GM19438 (cell line): ENCODE data around the gene ISL1.

Experiments
- ATAC-seq: cut with Tn5 transposase; IDR thresholded peaks from one replicate; pipeline ENCODE4 v1.9.1; 2021; ENCODE audit warnings: low read depth; ENCODE audit not compliant: unreplicated experiment

The ISL1 gene

GRCh38 chr5:51386916-51387883, 4.0 kb downstream of the ISL1 start:
- ATAC-seq, result no peak

- no peak for ATAC-seq
These were observed 4.6 kb downstream of the ISL1 start for GRCh38 chr5:51387884-51388275.

GRCh38 chr5:51388488-51389287, 5.4 kb downstream of the ISL1 start:
- no peak for ATAC-seq

DNA sequence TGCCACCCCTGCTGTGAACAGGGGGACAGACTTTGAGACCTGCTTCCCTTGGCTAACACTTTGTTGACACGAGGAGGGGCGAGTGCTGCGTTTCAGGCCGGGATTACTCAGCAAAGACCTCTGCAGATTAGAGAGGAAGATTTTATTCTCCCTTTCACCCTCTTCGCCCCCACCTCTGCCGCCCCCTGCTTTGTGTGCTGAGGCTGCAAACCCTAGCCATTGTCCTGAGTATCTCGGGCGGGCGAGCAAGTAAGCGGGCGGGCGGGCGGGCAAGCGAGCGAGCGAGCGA, 6.0 kb downstream of the ISL1 start:
- no peak for ATAC-seq

GRCh38 chr5:51389577-51390463, 6.6 kb downstream of the ISL1 start:
- ATAC-seq, result no peak

DNA sequence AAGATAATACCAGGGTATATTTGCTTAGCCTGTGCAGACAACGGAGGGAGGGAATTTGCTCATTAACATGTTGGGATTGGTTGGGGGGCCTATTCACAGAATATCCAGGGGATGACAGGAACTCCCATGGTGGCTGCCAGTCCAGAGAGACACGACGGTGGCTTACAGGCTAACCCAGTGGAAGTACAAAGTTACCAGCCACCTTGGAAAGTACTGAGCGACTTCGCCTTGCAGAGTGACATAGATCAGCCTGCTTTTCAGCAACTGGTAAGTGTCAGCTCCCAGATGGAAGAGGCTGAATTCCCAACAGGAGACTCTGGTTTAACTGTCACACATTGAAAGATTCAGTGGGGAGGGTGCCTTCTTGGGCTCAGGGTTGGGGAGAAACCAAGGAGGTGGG, 7.9 kb downstream of the ISL1 start:
- no peak for ATAC-seq

DNA sequence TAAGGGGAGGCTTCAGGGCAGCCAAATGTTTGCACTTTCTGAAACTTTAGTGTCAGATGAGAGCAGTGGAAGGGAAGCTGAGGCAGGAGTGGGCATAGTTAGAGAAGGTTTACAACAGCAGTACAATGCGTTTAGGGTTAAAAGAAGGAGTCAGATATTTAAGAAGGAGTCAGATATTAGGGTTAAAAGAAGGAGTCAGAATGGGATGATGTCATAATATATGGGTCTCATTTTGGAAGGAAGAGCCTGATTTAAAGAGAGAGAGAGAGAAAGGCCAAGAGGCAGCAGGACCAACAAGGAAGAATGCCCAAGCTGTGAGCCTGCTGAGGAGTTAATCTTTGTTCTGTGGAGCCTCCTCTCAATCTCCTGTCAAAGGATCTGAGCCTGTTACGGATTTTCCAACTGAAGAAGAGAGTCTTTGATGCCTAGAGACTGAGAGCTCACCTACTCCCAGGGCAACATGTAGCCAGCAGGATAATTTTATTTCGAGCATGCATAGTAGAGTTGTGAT, 9.5 kb downstream of the ISL1 start:
- ATAC-seq, result no peak

DNA sequence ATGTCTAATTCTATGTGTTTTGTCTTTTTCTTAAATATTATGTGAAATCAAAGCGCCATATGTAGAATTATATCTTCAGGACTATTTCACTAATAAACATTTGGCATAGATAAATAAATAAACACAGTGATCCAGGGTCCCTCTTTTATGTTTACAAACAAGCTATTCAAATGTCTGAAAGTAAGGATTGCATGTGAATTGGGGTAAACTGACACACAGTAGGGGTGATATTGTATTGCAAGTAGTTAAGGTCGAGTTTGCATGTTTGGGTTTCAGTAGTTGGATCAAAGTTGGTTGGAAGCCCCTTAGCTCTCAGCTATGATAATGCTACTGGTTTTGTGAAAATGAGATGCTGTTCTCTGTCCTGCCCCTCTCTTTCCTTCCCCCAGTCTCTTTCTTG, 11.4 kb downstream of the ISL1 start:
- no peak for ATAC-seq

DNA sequence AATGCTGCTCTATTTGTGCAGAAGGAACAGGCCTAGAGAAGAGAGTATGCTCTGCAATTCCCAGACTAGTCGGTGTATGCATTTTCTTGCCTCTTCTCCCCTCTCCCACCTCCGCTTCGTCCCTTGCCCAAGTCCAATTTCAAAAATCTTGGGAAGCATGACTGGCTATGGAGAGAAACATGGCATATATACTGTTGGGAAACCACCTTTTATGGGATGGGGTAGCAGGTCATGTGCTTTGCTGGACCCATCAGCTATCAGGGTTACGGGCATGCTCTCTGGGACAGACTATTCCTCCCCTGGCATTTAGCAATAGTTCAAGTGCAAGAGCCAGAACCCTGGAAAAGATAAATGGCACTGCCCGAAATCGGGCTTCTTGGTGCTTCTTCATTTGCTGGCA, 12.0 kb downstream of the ISL1 start:
- ATAC-seq, result no peak

DNA sequence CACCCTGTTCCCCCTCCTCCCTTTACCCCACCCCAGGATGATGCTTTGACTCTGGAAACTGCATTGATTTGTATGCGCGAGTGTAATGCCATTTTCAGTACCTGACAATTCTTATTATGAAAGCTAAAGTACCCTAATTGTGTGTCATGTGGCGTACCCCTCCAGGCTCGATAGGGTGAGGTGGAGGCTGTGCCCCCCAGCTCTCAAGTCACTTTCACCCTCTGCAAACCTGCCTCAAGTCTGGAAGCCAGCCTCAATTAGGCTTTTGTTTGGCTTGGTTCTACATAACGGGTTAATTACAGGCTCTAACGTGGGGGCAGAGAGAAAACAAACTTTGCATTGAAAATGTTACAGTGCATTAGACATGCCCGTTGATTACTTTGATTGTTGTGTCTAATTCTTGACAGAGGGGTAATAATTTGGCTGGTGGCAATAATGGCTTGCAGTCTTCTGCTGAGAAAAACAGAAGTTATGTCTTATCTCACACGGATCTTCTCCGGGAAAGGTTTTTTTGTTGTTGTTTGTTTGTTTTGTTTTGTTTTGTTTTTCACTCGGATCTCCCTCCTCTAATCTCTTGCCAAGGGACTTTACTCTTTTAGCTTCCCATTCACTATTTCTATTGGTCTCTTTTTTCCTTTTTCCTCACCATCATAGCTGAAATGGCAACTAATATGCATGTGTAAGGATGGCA, 12.6 kb downstream of the ISL1 start:
- no peak for ATAC-seq

GRCh38 chr5:51396797-51397196, 13.5 kb downstream of the ISL1 start:
- ATAC-seq, result no peak

GRCh38 chr5:51397996-51398395, 14.7 kb downstream of the ISL1 start:
- ATAC-seq, result no peak

- ATAC-seq, result no peak
These were observed 15.8 kb downstream of the ISL1 start for GRCh38 chr5:51398875-51399642.

GRCh38 chr5:51399643-51400006, 16.4 kb downstream of the ISL1 start:
- no peak for ATAC-seq

- ATAC-seq, result no peak
These were observed 21.0 kb downstream of the ISL1 start for GRCh38 chr5:51404255-51404654.

DNA sequence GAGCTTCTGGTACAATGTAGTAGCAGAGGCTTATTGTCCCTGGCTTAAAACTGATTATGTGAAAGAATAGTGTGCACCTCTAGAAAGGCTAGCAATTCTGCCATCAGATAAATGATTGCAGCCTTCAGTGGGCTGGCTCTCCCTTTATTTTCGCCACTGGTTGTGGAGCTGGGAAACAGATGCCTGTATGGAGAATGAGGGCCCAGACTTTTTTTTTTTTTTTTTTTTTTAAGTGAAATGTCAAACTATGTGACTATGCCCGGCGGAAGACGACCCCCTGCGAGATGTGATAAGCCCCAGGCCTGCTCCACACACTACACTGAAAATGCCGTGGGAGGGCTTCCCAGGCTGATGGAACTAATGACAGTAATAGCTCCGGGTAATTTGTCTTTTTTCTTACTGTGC, 28.7 kb downstream of the ISL1 start:
- ATAC-seq, result no peak

- no peak for ATAC-seq
These were observed 31.3 kb downstream of the ISL1 start for GRCh38 chr5:51414516-51414915.

DNA sequence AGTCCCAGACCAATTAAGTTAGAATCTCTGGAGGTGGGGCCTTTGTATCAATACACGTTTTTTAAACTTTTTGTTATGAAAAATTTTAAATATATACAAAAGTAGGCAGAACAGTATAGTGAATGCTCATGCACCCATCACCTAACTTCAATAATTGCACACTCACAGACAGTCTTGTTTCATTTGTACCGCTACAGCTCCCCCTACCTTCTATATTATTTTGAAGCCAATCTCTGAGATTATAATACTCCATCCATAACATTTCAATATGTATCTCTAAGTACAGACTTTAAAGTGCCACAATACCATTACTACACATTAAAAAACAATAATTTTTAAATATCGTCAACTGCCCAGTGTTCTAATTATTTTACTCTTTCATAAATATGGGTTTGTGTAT, 32.9 kb downstream of the ISL1 start:
- no peak for ATAC-seq

DNA sequence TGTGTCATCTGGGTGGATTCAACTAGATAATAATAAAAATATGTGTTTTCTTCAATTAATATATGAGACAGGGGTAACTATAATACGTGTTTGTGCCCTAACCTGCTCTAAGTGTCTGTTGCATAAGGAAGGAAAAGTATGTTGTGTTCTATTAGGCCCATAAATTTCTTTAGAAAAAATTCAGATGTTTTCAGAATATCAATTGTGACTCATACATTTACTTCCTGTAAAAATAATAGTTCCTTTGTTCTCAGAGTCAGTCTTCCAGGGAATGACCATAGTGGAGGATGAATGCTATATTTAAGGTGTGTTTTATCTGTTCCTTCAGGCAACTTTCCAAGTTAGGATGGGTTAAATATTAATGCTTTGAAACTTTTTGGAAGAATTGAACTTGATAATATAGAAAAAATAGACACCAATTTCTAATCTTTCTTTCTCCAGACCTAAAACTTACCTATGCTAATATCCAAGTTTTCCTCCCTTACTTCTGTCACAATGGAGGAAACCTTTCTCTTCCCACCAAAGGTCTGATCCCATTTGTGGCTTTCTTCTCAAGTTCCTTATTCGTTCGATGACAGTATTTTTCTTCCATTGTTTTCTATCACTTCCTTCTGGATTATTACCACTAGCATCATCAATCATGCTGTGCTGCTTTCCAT, 49.9 kb downstream of the ISL1 start:
- no peak for ATAC-seq
